Right ventricle myocardium superior (tissue), 1 donor: ENCODE measurements around the gene DUSP16. TPM values are rescaled to one million over a fixed set of nuclear protein-coding genes. Genes with fewer than 3 reads are reported as not detected.
A peak's percentile ranks its signal among the peaks of the same experiment; 100 is the strongest.
"Not testable (repeated sequence)": the region's sequence is repeated elsewhere in the genome, so short reads cannot be mapped to it uniquely, and the experiment has no call there.

ENCODE experiments used
- ATAC-seq: fragments of 200-7000 bp; cut with Tn5 transposase; one replicate; pipeline ENCODE4 v1.9.1; 2020; ENCODE audit warnings: mild to moderate bottlenecking; ENCODE audit not compliant: poor library complexity
- DNase-seq: peaks from one replicate; pipeline ENCODE4 v3.0.0-alpha.2; 2020
- intact Hi-C: fragments of 100-400 bp; cut with DNase I; formaldehyde crosslinking; loops from one replicate; pipeline ENCODE4 v1.11.2; 2022
- total RNA-seq: library from RNA; stranded (reverse); fragmentation: NEBNext Ultra II Directional; extraction: Animal tissue kit (Norgen Biotek cat#: 25700); gene quantifications from one replicate; pipeline ENCODE4 v1.2.1, GENCODE V29; 2021
- donor health status: DM: no; HTN: yes; CAD: no; lungs with severe emphysema.

The DUSP16 gene
- total RNA-seq, 1 donor from 2014 or later: 12.5 TPM

- ATAC-seq (no peak), DNase-seq (no peak)
- intact Hi-C loops: loop anchor here (5.0 kb wide), 1 partner anchor 54 kb away; the partner anchor contains the start of gene DUSP16
Measured at GRCh38 chr12:12508612-12509011, 54.1 kb downstream of the DUSP16 start.

DNA sequence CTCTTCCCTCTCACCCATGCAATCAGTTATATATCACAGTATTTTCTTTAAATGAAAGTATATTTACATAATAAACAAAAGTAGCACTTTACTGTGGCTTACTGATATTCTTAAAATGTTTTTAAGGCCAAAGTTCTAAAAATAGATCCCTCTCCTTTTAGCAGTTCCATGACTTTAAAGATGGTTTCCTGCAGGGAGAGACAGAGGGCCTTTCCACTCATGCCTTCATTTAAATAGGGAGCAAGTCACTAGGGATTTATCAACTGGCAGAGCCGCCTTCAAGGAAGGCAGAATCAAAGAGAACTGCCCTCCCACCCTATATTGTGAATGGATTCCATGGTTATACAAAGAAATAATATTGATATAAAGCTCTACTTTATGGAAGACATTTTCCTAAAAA, 55.5 kb downstream of the DUSP16 start:
- DNase-seq (no peak), ATAC-seq (no peak)
- intact Hi-C loops: loop anchor here (5.0 kb wide), 1 partner anchor 55 kb away; the partner anchor contains the start of gene DUSP16

DNA sequence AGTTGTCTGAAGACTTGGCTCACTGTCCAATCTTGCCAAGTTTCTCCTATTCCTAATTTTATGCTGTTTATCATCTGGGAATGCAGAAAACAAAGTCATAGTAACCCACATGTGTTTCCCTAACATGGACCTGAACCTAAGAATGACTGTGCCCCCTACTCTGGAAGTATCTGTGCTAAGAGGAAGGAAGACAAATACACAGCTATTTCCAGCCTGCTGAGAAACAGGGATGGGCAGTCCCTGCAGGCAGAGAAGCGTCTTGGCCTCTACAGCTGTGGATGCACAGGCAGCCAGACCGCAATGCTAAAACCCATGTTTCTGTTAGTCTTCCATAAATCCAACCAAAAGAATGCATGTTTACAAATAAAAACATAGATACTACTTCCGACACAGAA, 56.2 kb downstream of the DUSP16 start:
- peak; percentile 75 for ATAC-seq
- intact Hi-C loops: loop anchor here (5.0 kb wide), 1 partner anchor 56 kb away; the partner anchor contains the start of gene DUSP16
- no peak for DNase-seq

DNA sequence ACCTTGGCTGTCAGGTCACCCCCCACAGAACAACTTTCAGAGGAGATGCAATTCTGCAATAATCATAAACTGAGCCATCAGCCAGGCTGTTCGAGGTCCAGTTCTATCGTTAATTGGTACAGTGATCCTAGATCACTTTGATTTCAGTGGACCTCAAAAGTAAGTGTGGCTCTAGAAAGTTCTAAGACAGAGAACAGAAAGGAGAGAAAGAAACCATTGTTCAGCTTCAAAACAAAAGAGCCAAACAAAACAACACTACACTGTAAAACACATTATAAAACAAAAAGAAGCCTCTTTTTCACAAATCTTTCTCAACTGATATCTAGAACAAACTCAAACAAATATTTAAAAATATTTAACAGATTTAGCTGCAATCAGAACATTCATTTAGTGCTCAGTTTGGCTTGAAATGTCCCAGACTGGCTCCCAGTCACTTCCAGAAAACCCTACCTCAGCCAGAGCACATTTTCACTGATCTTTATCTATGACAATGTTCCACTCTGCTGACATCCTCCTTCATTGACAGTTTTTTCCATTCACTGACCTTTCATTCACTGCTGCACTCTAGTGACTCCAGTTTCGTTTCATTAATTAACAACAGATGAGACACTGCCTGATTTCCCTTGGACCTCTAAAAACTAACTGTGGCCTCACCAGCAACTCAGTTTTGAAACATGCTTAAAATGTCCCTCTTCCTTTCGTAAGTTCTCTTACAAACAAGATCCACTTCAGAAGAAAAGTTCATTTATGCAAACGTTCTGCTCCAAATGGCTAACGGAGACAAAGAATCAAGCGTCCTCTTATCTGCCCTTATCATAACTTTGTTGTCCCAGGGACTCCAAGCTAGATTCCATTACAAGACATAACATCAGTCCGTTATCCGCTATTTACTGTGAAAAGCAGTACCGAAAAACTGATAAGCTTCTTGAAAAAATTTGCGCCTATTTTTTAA, 56.8 kb downstream of the DUSP16 start:
- intact Hi-C loops: loop anchor here (5.0 kb wide), 1 partner anchor 56 kb away; the partner anchor contains the start of gene DUSP16
- no peak for DNase-seq
- peak; percentile 79 for ATAC-seq

GRCh38 chr12:12503384-12504078, 59.1 kb downstream of the DUSP16 start:
- DNase-seq (no peak), ATAC-seq (no peak)
- intact Hi-C loops: no loop called here

DNA sequence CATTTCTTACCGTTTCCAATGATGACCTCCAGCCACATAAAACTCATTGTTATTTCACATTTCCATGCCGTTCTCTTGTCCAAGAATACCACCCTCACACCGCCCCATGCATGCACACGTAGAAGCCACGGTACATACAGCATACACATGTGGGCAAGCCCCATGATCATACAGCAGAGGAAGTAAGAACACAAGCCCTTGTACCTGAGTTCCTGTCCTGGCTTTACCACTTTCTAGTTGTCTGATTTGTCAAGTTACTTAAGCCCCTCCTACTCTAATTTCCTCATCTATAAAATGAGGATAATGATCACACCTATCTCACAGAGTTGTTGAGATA, 59.9 kb downstream of the DUSP16 start:
- no peak for ATAC-seq
- DNase-seq: no peak
- intact Hi-C loops: no loop called here

DNA sequence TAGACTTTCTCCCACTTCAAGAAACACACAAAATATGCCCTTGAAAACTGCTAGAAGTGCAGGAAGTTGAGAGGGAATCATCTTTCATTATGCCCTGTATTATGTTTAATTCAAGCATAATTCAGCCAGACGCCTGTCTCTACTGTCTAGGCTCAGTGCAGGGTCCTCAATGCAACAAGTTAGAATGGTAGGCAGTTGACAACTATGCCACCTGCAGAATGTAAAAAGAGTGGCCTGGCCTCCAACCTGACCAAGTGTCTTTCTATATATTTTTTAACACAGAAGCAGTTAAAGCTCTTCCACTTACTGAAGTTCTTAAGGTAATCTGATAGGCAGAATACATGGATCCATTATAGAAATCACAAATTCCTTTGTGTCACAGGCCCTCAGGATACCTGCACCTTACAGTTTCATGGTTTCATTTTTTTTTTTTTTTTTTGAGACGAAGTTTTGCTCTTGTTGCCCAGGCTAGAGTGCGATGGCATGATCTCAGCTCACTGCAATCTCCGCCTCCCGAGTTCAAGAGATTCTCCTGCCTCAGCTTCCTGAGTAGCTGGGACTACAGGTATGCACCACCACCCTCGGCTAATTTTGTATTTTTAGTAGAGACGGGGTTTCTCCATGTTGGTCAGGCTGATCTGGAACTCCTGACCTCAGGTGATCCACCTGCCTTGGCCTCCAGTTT, 60.4 kb downstream of the DUSP16 start:
- intact Hi-C loops, DNase-seq, ATAC-seq: not testable (repeated sequence)

DNA sequence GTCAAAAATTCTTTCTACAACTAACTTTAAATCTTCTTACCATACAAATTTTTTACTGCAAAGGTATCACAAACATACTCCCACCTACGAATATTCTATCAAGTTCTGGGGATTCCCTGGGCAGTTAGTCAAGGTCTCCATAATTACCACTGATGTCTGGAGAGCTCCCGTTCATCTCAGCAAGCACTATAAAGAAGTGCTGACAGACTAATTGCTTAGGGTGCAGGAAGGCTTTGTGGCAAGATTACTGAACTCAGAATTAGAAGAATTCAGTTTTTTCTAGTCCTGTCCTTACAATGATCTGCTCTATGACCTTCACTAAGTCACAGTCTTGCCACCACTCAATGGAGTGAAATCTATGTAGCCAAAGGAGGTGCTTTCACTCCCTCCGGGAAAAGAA, 61.5 kb downstream of the DUSP16 start:
- intact Hi-C loops: no loop called here
- DNase-seq (no peak), ATAC-seq (no peak)

DNA sequence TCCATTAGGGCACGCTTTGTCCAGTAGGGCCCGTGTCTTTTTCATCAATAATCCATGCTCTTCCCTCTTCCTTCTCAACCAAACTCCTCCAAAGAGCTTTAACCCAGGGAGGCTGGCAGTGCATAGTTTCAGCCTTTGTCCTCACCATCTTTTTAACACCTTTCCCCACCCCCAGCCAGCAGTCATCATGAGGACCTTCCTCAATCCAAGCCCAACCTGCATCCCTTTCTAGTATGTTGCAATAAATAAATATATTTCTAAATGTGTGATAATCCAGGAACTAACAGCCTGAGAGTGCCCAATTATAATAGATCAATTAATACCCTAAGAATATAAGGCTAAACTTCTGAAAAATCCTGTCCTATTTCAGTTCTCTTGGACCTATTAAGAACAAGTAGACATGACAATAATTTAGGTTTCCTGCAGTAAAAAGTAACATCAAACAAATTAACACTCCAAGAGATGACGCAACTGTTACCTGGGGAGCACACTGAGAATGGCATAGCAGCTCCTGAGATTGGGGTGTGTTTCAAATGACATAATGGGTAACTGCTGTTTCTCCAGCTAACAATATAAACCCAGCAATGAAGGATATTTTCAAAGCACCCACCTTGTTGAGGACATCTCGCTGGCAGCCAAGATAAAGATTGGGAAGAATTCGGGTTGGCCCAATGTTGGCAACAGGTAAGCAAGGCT, 62.6 kb downstream of the DUSP16 start:
- intact Hi-C loops: no loop called here
- ATAC-seq: no peak
- no peak for DNase-seq

DNA sequence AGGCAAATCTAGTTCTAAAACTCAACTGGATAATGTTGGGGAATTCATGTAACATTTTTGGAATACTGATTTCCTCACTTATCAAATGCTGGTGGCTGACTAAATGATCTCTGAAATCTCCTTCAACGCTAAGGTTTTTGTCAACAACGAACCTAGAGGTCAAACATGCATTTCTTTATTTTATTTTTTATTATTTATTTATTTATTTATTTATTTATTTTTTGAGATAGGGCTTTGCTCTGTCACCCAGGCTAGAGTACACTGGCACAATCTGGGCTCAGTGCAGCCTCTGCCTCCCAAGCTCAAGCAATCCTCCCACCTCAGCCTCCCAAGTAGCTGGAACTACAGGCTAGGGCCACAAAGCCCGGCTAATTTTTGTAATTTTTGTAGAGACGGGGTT, 64.5 kb downstream of the DUSP16 start:
- ATAC-seq: no peak
- intact Hi-C loops: no loop called here
- DNase-seq: no peak

GRCh38 chr12:12495536-12495935, 67.1 kb downstream of the DUSP16 start:
- no peak for ATAC-seq
- intact Hi-C loops: no loop called here

DNA sequence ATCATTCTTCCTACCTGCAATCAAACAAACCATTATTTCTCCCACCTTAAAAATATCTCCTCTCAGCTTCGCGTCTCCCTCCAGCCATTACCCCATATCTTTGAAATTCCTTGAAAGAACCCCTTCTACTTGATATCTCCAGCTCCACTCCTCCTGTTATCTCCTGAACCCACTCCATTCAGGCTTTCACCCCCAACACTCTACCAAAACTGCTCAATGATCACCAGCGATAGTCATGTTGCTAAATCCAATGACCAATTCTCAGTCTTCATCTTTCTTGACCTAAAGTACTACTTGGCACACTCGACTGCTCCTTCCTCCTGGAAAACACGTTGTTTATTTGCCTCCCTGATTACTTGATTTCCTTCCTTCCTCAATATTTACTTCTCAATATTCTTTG, 70.1 kb downstream of the DUSP16 start:
- intact Hi-C loops: no loop called here

More at GRCh38 chr12:12495536-12495935, 67.1 kb downstream of the DUSP16 start:
- DNase-seq: no peak

GRCh38 chr12:12491606-12492005, 71.1 kb downstream of the DUSP16 start:
- ATAC-seq (no peak), DNase-seq (no peak)
- intact Hi-C loops: no loop called here

More for the DNA sequence above, 70.1 kb downstream of the DUSP16 start:
- DNase-seq (no peak), ATAC-seq (no peak)

- ATAC-seq: no peak
- no peak for DNase-seq
- intact Hi-C loops: no loop called here
Measured at GRCh38 chr12:12488823-12489550, 73.7 kb downstream of the DUSP16 start.

DNA sequence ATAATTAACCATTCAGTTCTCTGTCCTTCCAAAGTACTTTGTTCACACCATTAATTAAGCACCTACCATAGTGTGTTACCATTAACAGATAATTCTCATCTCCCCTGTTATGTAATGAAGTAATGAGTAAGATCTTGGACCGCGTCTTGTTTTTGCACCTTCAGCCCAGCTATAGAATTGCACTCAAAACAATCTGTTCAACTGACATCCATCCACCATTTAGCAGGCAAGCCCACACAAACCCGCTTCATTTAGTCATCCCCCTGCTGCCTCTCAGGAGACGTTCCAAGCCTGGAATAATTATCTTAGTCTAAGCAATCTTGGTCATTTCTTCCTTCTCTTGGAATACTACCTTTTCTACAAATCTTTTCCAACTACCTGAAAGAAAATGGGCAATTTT, 74.4 kb downstream of the DUSP16 start:
- DNase-seq: no peak
- no peak for ATAC-seq
- intact Hi-C loops: no loop called here

DNA sequence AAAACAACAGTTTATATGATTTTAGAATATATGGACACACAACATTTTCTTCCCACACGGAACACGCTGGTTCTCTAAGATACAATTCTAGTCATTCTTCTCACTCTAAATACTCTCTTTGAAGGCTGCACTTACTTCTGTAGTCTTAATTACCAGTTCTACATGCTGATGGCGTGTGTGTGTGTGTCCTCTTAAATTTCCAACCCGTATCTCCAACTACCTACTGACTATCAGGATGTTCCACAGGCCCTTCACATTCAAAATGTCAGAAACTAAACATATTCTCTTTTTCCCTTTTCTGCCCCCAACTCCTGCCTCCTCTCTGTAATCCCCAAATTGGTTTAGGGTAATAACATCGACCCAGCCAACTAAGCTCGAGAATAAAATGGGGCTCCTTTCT, 75.2 kb downstream of the DUSP16 start:
- intact Hi-C loops: no loop called here
- no peak for ATAC-seq
- no peak for DNase-seq

DNA sequence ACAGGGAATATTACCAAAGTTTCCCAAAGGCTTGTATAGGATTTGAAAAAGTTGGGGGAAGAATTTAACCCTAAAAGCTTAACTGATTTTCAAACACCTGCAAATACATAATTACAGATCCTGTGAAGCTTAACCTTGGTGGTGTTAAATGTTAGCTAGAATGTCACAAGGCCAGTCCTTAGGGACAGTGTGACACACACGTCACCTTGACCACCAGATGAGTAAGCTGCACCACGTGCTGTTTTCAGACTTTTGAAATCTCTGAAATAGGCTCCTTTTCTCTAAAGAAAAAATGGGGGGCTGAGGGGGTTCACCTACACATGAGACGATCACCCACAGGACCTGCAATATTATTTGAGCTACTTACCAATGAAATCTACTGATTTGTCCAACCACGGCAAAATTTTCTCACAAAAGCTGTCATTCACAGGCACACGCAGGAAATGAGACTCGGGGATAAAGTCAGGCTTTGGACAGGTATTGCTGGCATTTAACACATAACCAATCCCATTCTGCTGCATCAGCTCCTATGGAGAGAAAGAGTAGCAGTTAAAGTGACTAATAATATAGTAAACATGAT, 75.9 kb downstream of the DUSP16 start:
- ATAC-seq: no peak
- intact Hi-C loops: no loop called here
- DNase-seq: no peak

DNA sequence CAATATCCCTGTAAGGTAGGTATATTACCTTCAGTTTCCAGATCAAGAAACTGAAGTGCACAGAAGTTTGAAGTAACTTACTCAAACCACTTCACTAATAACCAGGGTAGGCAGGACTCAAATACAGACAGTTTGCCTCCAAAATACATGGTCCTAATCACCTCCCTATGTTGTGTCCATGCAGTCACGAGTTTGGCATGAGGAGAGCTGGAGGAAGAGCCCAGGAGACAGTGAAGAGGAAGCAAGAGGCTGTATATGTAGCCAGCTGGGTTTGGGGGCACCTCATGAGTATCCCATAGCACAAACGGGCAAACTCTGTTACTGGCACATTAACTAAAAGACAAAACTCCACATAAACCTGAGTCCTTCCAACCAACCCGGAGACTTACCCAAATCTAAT, 79.2 kb downstream of the DUSP16 start:
- intact Hi-C loops: no loop called here
- no peak for ATAC-seq
- DNase-seq: no peak
